ENCODE data around the gene TSSK3.

The TSSK3 gene

GRCh38 chr1:32398401-32398800 lies 36.1 kb downstream of the TSSK3 start:
- no peaks in the 10 kb centered on the region for H3K9me3 ChIP-seq (ENCODE audit: insufficient read depth, low read depth, low read length)
- H2AFZ ChIP-seq (ENCODE audit: low read length): no peak overlapping the region
- TF ChIP-seq, protein P1, sequence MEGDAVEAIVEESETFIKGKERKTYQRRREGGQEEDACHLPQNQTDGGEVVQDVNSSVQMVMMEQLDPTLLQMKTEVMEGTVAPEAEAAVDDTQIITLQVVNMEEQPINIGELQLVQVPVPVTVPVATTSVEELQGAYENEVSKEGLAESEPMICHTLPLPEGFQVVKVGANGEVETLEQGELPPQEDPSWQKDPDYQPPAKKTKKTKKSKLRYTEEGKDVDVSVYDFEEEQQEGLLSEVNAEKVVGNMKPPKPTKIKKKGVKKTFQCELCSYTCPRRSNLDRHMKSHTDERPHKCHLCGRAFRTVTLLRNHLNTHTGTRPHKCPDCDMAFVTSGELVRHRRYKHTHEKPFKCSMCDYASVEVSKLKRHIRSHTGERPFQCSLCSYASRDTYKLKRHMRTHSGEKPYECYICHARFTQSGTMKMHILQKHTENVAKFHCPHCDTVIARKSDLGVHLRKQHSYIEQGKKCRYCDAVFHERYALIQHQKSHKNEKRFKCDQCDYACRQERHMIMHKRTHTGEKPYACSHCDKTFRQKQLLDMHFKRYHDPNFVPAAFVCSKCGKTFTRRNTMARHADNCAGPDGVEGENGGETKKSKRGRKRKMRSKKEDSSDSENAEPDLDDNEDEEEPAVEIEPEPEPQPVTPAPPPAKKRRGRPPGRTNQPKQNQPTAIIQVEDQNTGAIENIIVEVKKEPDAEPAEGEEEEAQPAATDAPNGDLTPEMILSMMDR (conservative IDR thresholded peaks at IDR 0.05; ENCODE audit: low read length): no peak
- TF ChIP-seq EZH2phosphoT487 (IDR thresholded peaks at IDR 0.05; ENCODE audit: borderline replicate concordance): no peak
- no peaks in the 10 kb centered on the region for H3K9me2 ChIP-seq (replicated peaks; ENCODE audit: low read depth, low read length)
- H3K9ac ChIP-seq (ENCODE audit: low read depth, low read length, poor library complexity, severe bottlenecking): no peak overlapping the region
- no peaks in the 10 kb centered on the region for H3K27me3 ChIP-seq (ENCODE audit: insufficient read depth, low read length, poor library complexity, severe bottlenecking)
- peaks cover 7% of the 10 kb centered on the region for H3K79me2 ChIP-seq (ENCODE audit: insufficient read depth, low read length)
- H3F3A ChIP-seq (ENCODE audit: low read depth): no peaks in the 10 kb centered on the region
- no peak overlapping the region for H3K4me3 ChIP-seq (ENCODE audit: low read length, poor library complexity, severe bottlenecking)
- no peak overlapping the region for H3K4me2 ChIP-seq (ENCODE audit: low read depth, low read length, poor library complexity, severe bottlenecking)
- peaks cover 5% of the 10 kb centered on the region for H3K4me1 ChIP-seq (ENCODE audit: insufficient read depth, low read length, poor library complexity, severe bottlenecking)
- peaks cover 4% of the 10 kb centered on the region for H4K20me1 ChIP-seq (ENCODE audit: insufficient read depth, low read length, poor library complexity, severe bottlenecking)
- no peaks in the 10 kb centered on the region for H3K36me3 ChIP-seq (ENCODE audit: insufficient read depth, low read length)

DNA sequence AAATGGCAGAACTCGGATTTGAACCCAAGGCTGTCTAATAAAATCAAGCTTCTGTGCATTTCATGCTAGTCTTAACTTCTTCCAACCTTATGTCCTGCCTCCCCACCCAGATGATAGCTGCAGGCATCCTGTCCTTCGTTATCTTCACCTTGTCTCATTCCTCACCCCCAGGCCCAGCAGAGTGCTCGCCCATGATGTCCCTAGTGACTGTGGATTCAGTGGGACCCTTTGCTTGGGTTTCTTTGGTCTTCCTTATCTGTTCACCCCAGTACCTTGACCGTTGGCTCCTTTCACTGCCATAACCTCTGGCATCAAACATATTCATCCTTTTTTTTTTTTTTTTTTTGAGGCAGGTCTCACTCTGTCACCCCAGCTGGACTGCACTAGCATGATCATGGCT lies 37.5 kb downstream of the TSSK3 start:
- Histone ChIP-seq H3K9me2 (replicated peaks; ENCODE audit: low read depth, low read length) (no peaks in the 10 kb centered on the region), H3K4me2 (ENCODE audit: low read depth, low read length, poor library complexity, severe bottlenecking) (no peak overlapping the region), H3K9ac (ENCODE audit: low read depth, low read length, poor library complexity, severe bottlenecking) (no peak overlapping the region), H2AFZ (ENCODE audit: low read length) (no peak overlapping the region), H3F3A (ENCODE audit: low read depth) (no peaks in the 10 kb centered on the region), H3K4me1 (ENCODE audit: insufficient read depth, low read length, poor library complexity, severe bottlenecking) (no peaks in the 10 kb centered on the region), H3K36me3 (ENCODE audit: insufficient read depth, low read length) (no peaks in the 10 kb centered on the region), H3K79me2 (ENCODE audit: insufficient read depth, low read length) (no peaks in the 10 kb centered on the region), H3K9me3 (ENCODE audit: insufficient read depth, low read depth, low read length) (no peaks in the 10 kb centered on the region), H3K27me3 (ENCODE audit: insufficient read depth, low read length, poor library complexity, severe bottlenecking) (no peaks in the 10 kb centered on the region), H3K4me3 (ENCODE audit: low read length, poor library complexity, severe bottlenecking) (no peak overlapping the region), H4K20me1 (ENCODE audit: insufficient read depth, low read length, poor library complexity, severe bottlenecking) (no peaks in the 10 kb centered on the region)
- TF ChIP-seq, protein P1 (conservative IDR thresholded peaks at IDR 0.05; ENCODE audit: low read length): no peak
- no peak for TF ChIP-seq EZH2phosphoT487 (IDR thresholded peaks at IDR 0.05; ENCODE audit: borderline replicate concordance)

- H3F3A ChIP-seq (ENCODE audit: low read depth): no peaks in the 10 kb centered on the region
- no peaks in the 10 kb centered on the region for H3K79me2 ChIP-seq (ENCODE audit: insufficient read depth, low read length)
- H3K4me1 ChIP-seq (ENCODE audit: insufficient read depth, low read length, poor library complexity, severe bottlenecking): no peaks in the 10 kb centered on the region
- no peaks in the 10 kb centered on the region for H4K20me1 ChIP-seq (ENCODE audit: insufficient read depth, low read length, poor library complexity, severe bottlenecking)
- H3K27me3 ChIP-seq (ENCODE audit: insufficient read depth, low read length, poor library complexity, severe bottlenecking): no peaks in the 10 kb centered on the region
- no peaks in the 10 kb centered on the region for H3K36me3 ChIP-seq (ENCODE audit: insufficient read depth, low read length)
- H3K9me2 ChIP-seq (replicated peaks; ENCODE audit: low read depth, low read length): no peaks in the 10 kb centered on the region
- H3K4me3 ChIP-seq (ENCODE audit: low read length, poor library complexity, severe bottlenecking): no peak overlapping the region
- H3K9me3 ChIP-seq (ENCODE audit: insufficient read depth, low read depth, low read length): no peaks in the 10 kb centered on the region
- H3K9ac ChIP-seq (ENCODE audit: low read depth, low read length, poor library complexity, severe bottlenecking): peak overlapping the region; percentile 3
- peak overlapping the region; percentile 83 for H2AFZ ChIP-seq (ENCODE audit: low read length)
- H3K4me2 ChIP-seq (ENCODE audit: low read depth, low read length, poor library complexity, severe bottlenecking): peak overlapping the region; percentile 39
- TF ChIP-seq, protein P1 (conservative IDR thresholded peaks at IDR 0.05; ENCODE audit: low read length): peak; percentile 94
- TF ChIP-seq EZH2phosphoT487 (IDR thresholded peaks at IDR 0.05; ENCODE audit: borderline replicate concordance): no peak
Measured at GRCh38 chr1:32400876-32401631, 38.7 kb downstream of the TSSK3 start.
